Endodermal cell (in vitro differentiated cells): ENCODE data around the gene MISP3. TPM values are rescaled to one million over a fixed set of nuclear protein-coding genes. Genes with fewer than 3 reads are reported as not detected.

Source experiments
- DNase-seq: peaks from one replicate; pipeline ENCODE4 v3.0.0-alpha.2; 2017
- H3K27ac ChIP-seq: 2 replicates; pipeline ENCODE4 v1.5.1; 2013; ENCODE audit warnings: mild to moderate bottlenecking, low read depth, low read length, moderate library complexity
- H3K27me3 ChIP-seq: 2 replicates; pipeline ENCODE4 v1.6.1; 2013; ENCODE audit warnings: mild to moderate bottlenecking, low read length, moderate library complexity; ENCODE audit not compliant: insufficient read depth, control insufficient read depth, poor library complexity, severe bottlenecking
- H3K36me3 ChIP-seq: 2 replicates; pipeline ENCODE4 v1.7.0; 2013; ENCODE audit warnings: mild to moderate bottlenecking, low read length, moderate library complexity; ENCODE audit not compliant: control insufficient read depth, insufficient read depth
- H3K4me1 ChIP-seq: one replicate; pipeline ENCODE4 v1.7.0; 2013; ENCODE audit warnings: low read length; ENCODE audit not compliant: control insufficient read depth, insufficient read depth
- H3K4me3 ChIP-seq: 2 replicates; pipeline ENCODE4 v1.5.1; 2013; ENCODE audit warnings: mild to moderate bottlenecking, low read length, moderate library complexity
- H3K9ac ChIP-seq: 2 replicates; pipeline ENCODE4 v1.6.1; 2013; ENCODE audit warnings: mild to moderate bottlenecking, low read length, moderate library complexity; ENCODE audit not compliant: poor library complexity, severe bottlenecking; ENCODE audit errors: extremely low read depth
- H3K9me3 ChIP-seq: 2 replicates; pipeline ENCODE4 v1.6.1; 2013; ENCODE audit warnings: mild to moderate bottlenecking, low read length, moderate library complexity; ENCODE audit not compliant: control insufficient read depth
- H3K27ac Mint-ChIP-seq: 2 replicates; pipeline ENCODE4 v1.8.0; 2020; ENCODE audit warnings: mixed read lengths
- H3K27me3 Mint-ChIP-seq: 2 replicates; pipeline ENCODE4 v1.8.0; 2021; ENCODE audit warnings: mild to moderate bottlenecking, mixed read lengths; ENCODE audit not compliant: insufficient read depth
- H3K36me3 Mint-ChIP-seq: 2 replicates; pipeline ENCODE4 v1.8.0; 2020; ENCODE audit warnings: low read depth, mixed read lengths
- H3K4me1 Mint-ChIP-seq: 2 replicates; pipeline ENCODE4 v1.8.0; 2020; ENCODE audit warnings: mixed read lengths
- H3K4me3 Mint-ChIP-seq: 2 replicates; pipeline ENCODE4 v1.8.0; 2020; ENCODE audit warnings: mild to moderate bottlenecking, moderate library complexity, mixed read lengths
- H3K9me3 Mint-ChIP-seq: 2 replicates; pipeline ENCODE4 v1.8.0; 2020; ENCODE audit warnings: mild to moderate bottlenecking, mixed read lengths
- CTCF ChIP-seq: fragments of 200-600 bp; sonication (generic); conservative IDR thresholded peaks from 2 replicates; pipeline ENCODE4 v1.5.0; 2021; ENCODE audit warnings: antibody characterized with exemption, mild to moderate bottlenecking
- WGBS, 2 experiments: methylation state at CpG; one replicate each; pipeline versions ENCODE4 v1.1.5 to v1.1.7; 2013; ENCODE audit warnings: missing lambda C conversion rate in 2 of 2, mixed read lengths in 1 of 2; ENCODE audit not compliant: insufficient coverage in 1 of 2, insufficient read length in 1 of 2; 5-methylcytosine and 5-hydroxymethylcytosine counted together
- total RNA-seq, 2 donors: library from RNA; stranded (reverse); fragmentation: NEBNext Ultra II Directional in 1 of 2; extraction: Animal tissue kit (Norgen Biotek cat#: 25700) in 1 of 2; gene quantifications; 2 replicates in 1 of 2; 3 replicates in 1 of 2; pipeline ENCODE4 v1.2.1, GENCODE V29; 2021

Gene MISP3
- total RNA-seq, 2 donors from 2014 or later: 0.73 to 1.4 TPM

GRCh38 chr19:14027856-14028450 is 44.6 kb upstream of the MISP3 start, which contains the start of gene RLN3:
Gene RLN3 (plus strand): TSS chr19:14028148. CDS start chr19:14028205, 57 bp downstream.
- H3K4me1 Mint-ChIP-seq: peaks cover 3% of the 10 kb centered on the region
- peaks cover 26% of the 10 kb centered on the region for H3K27me3 Mint-ChIP-seq
- 85% methylated on average over 12 to 24 of the region's 24 CpGs for WGBS, 2 experiments
- Histone ChIP-seq H3K27me3 (peaks cover 14% of the 10 kb centered on the region), H3K4me3 (no peak within 1 kb of the TSS), H3K4me1 (no peaks in the 10 kb centered on the region), H3K27ac (no peak within 1 kb of the TSS), H3K36me3 (no peaks in the 10 kb centered on the region), H3K9me3 (no peaks in the 10 kb centered on the region), H3K9ac (no peak within 1 kb of the TSS)
- no peaks in the 10 kb centered on the region for H3K36me3 Mint-ChIP-seq
- H3K9me3 Mint-ChIP-seq: no peaks in the 10 kb centered on the region
- H3K27ac Mint-ChIP-seq: no peak within 1 kb of the TSS
- H3K4me3 Mint-ChIP-seq: no peak within 1 kb of the TSS
- TF ChIP-seq CTCF: no peak
- DNase-seq: no peak

GRCh38 chr19:14028901-14029300 is 43.7 kb upstream of the MISP3 start:
- Mint-ChIP-seq H3K4me1 (no peaks in the 10 kb centered on the region), H3K27ac (no peak overlapping the region), H3K4me3 (no peak overlapping the region), H3K36me3 (no peaks in the 10 kb centered on the region), H3K9me3 (no peaks in the 10 kb centered on the region), H3K27me3 (peaks cover 26% of the 10 kb centered on the region)
- 90 to 92% methylated on average over 2 to 4 of the region's 4 CpGs for WGBS, 2 experiments
- Histone ChIP-seq H3K4me1 (no peaks in the 10 kb centered on the region), H3K9ac (no peak overlapping the region), H3K27me3 (peaks cover 14% of the 10 kb centered on the region), H3K9me3 (no peaks in the 10 kb centered on the region), H3K27ac (no peak overlapping the region), H3K4me3 (no peak overlapping the region), H3K36me3 (no peaks in the 10 kb centered on the region)
- TF ChIP-seq CTCF: no peak
- DNase-seq: no peak

- TF ChIP-seq CTCF: no peak
- H3K4me3 ChIP-seq: peak overlapping the region; percentile 86
- H3K27me3 Mint-ChIP-seq: peaks cover 26% of the 10 kb centered on the region
- H3K9me3 ChIP-seq: no peaks in the 10 kb centered on the region
- peaks cover 14% of the 10 kb centered on the region for H3K27me3 ChIP-seq
- 32 to 94% methylated on average over 2 to 13 of the region's 20 CpGs for WGBS, 2 experiments
- H3K27ac ChIP-seq: no peak overlapping the region
- no peaks in the 10 kb centered on the region for H3K36me3 ChIP-seq
- H3K27ac Mint-ChIP-seq: no peak overlapping the region
- H3K4me1 ChIP-seq: no peaks in the 10 kb centered on the region
- H3K36me3 Mint-ChIP-seq: no peaks in the 10 kb centered on the region
- H3K4me3 Mint-ChIP-seq: peak overlapping the region; percentile 75
- H3K4me1 Mint-ChIP-seq: no peaks in the 10 kb centered on the region
- no peaks in the 10 kb centered on the region for H3K9me3 Mint-ChIP-seq
- peak overlapping the region; percentile 63 for H3K9ac ChIP-seq
- DNase-seq: no peak
Observed at GRCh38 chr19:14030997-14031718, 41.4 kb upstream of the MISP3 start.
